SK-N-SH treated with all-trans-retinoic acid at 6 μM for 48 hours (cell line): Measurements from ENCODE around the gene FMN1.

Experiments used
- ATAC-seq: fragments of 200-7000 bp; cut with Tn5 transposase; 3 replicates; pipeline ENCODE4 v1.9.1; 2020; ENCODE audit warnings: mild to moderate bottlenecking, moderate library complexity
- ARNTL ChIP-seq: fragments of 450-650 bp; formaldehyde crosslinking; IDR thresholded peaks from 2 replicates; pipeline ENCODE4 v1.5.0; 2020; ENCODE audit warnings: low read depth, mild to moderate bottlenecking, moderate library complexity, borderline replicate concordance
- BACH2 ChIP-seq: fragments of 250-450 bp; sonication (Bioruptor Pico); IDR thresholded peaks from 2 replicates; pipeline ENCODE4 v1.9.0; 2021; ENCODE audit warnings: mild to moderate bottlenecking, borderline replicate concordance
- CREB5 ChIP-seq: fragments of 250-450 bp; sonication (Bioruptor Pico); IDR thresholded peaks from 2 replicates; pipeline ENCODE4 v1.5.1; 2020; ENCODE audit warnings: low read depth, mild to moderate bottlenecking, moderate library complexity
- CSDC2 ChIP-seq: fragments of 250-450 bp; sonication (Bioruptor Pico); IDR thresholded peaks from 2 replicates; pipeline ENCODE4 v1.5.0; 2020; ENCODE audit warnings: mild to moderate bottlenecking, moderate library complexity
- ESRRG ChIP-seq: fragments of 250-450 bp; sonication (Bioruptor Pico); IDR thresholded peaks from 2 replicates; pipeline ENCODE4 v1.6.1; 2021; ENCODE audit warnings: mild to moderate bottlenecking
- GLIS3 ChIP-seq: fragments of 250-450 bp; sonication (Bioruptor Pico); IDR thresholded peaks from 2 replicates; pipeline ENCODE4 v1.5.0; 2020; ENCODE audit warnings: mild to moderate bottlenecking, moderate library complexity
- ISL1 ChIP-seq: fragments of 250-450 bp; sonication (Bioruptor Pico); IDR thresholded peaks from 2 replicates; pipeline ENCODE4 v2.1.2; 2022; ENCODE audit warnings: mild to moderate bottlenecking, moderate library complexity
- OSR1 ChIP-seq: fragments of 250-450 bp; sonication (Bioruptor Pico); IDR thresholded peaks from 2 replicates; pipeline ENCODE4 v1.8.0; 2022; ENCODE audit warnings: moderate library complexity, mild to moderate bottlenecking, inconsistent platforms
- POU6F1 ChIP-seq: fragments of 250-450 bp; sonication (Bioruptor Pico); IDR thresholded peaks from 2 replicates; pipeline ENCODE4 v1.8.0; 2021; ENCODE audit warnings: low read depth, mild to moderate bottlenecking, moderate library complexity, borderline replicate concordance
- PPARA ChIP-seq: fragments of 250-450 bp; sonication (Bioruptor Pico); IDR thresholded peaks from 2 replicates; pipeline ENCODE4 v1.5.0; 2020; ENCODE audit warnings: mild to moderate bottlenecking, borderline replicate concordance
- RARB ChIP-seq: fragments of 250-450 bp; sonication (Bioruptor Pico); IDR thresholded peaks from 2 replicates; pipeline ENCODE4 v1.8.0; 2021; ENCODE audit warnings: mild to moderate bottlenecking, moderate library complexity
- SNAI2 ChIP-seq: fragments of 250-450 bp; sonication (Bioruptor Pico); IDR thresholded peaks from 2 replicates; pipeline ENCODE4 v1.5.0; 2020; ENCODE audit warnings: mild to moderate bottlenecking, moderate library complexity
- TCF4 ChIP-seq: fragments of 250-450 bp; sonication (Bioruptor Pico); IDR thresholded peaks from 2 replicates; pipeline ENCODE4 v1.8.0; 2021; ENCODE audit warnings: mild to moderate bottlenecking, moderate library complexity, borderline replicate concordance
- TOX ChIP-seq: fragments of 250-450 bp; sonication (Bioruptor Pico); IDR thresholded peaks from 2 replicates; pipeline ENCODE4 v1.8.0; 2021; ENCODE audit warnings: mild to moderate bottlenecking, moderate library complexity, borderline replicate concordance
- TSHZ2 ChIP-seq: fragments of 250-450 bp; sonication (Bioruptor Pico); IDR thresholded peaks from 2 replicates; pipeline ENCODE4 v1.5.0; 2020; ENCODE audit warnings: mild to moderate bottlenecking, moderate library complexity
- ZC3H10 ChIP-seq: fragments of 250-450 bp; sonication (Bioruptor Pico); IDR thresholded peaks from 2 replicates; pipeline ENCODE4 v1.5.1; 2021; ENCODE audit warnings: mild to moderate bottlenecking, moderate library complexity
- ZFP3 ChIP-seq: fragments of 250-450 bp; sonication (Bioruptor Pico); IDR thresholded peaks from 2 replicates; pipeline ENCODE4 v1.5.0; 2020; ENCODE audit warnings: mild to moderate bottlenecking, moderate library complexity
- ZFP30 ChIP-seq: fragments of 450-650 bp; formaldehyde crosslinking; IDR thresholded peaks from 2 replicates; pipeline ENCODE4 v1.5.0; 2022; ENCODE audit warnings: mild to moderate bottlenecking, moderate library complexity
- ZNF565 ChIP-seq: fragments of 450-650 bp; formaldehyde crosslinking; conservative IDR thresholded peaks from 2 replicates; pipeline ENCODE4 v1.5.0; 2020; ENCODE audit warnings: low read depth, mild to moderate bottlenecking, moderate library complexity
- ZNF70 ChIP-seq: fragments of 450-650 bp; formaldehyde crosslinking; IDR thresholded peaks from 2 replicates; pipeline ENCODE4 v1.5.0; 2020; ENCODE audit warnings: mild to moderate bottlenecking, moderate library complexity
- ZNF8 ChIP-seq: fragments of 450-650 bp; formaldehyde crosslinking; IDR thresholded peaks from 2 replicates; pipeline ENCODE4 v1.5.0; 2020; ENCODE audit warnings: mild to moderate bottlenecking, moderate library complexity

Gene FMN1

GRCh38 chr15:33059184-33059583 lies 135.3 kb downstream of the FMN1 start:
- TF ChIP-seq OSR1 (CRISPR knock-in tag) = no peak
- TF ChIP-seq ISL1 = 0 out of 2 replicates have a peak, but pooled peaks have one; percentile 29
- peak; percentile 50 for ATAC-seq

- ATAC-seq = no peak
- TF ChIP-seq GLIS3 (CRISPR knock-in tag) (no peak), POU6F1 (CRISPR knock-in tag) (no peak), ISL1 (no peak), TOX (CRISPR knock-in tag) (no peak), ZFP3 (CRISPR knock-in tag) (no peak), CSDC2 (CRISPR knock-in tag) (no peak), SNAI2 (CRISPR knock-in tag) (no peak), BACH2 (CRISPR knock-in tag) (no peak), RARB (CRISPR knock-in tag) (no peak), ARNTL (CRISPR knock-in tag) (no peak), ZNF8 (CRISPR knock-in tag) (no peak), TSHZ2 (CRISPR knock-in tag) (no peak), ZNF70 (CRISPR knock-in tag) (no peak), ZNF565 (CRISPR knock-in tag) (no peak), OSR1 (CRISPR knock-in tag) (no peak), ZC3H10 (CRISPR knock-in tag) (no peak), PPARA (no peak), ESRRG (CRISPR knock-in tag) (no peak), CREB5 (CRISPR knock-in tag) (no peak)
These were observed 136.7 kb downstream of the FMN1 start for GRCh38 chr15:33057845-33058244.

- peak; percentile 15; the same call in 1 of the 3 replicates for ATAC-seq
- no peak for TF ChIP-seq ZFP30 (CRISPR knock-in tag)
- no peak for TF ChIP-seq BACH2 (CRISPR knock-in tag)
- peak; percentile 62; the same call in 1 of the 2 replicates for TF ChIP-seq TCF4
- TF ChIP-seq ESRRG (CRISPR knock-in tag) = no peak
- no peak for TF ChIP-seq POU6F1 (CRISPR knock-in tag)
- TF ChIP-seq SNAI2 (CRISPR knock-in tag) = no peak
- TF ChIP-seq CSDC2 (CRISPR knock-in tag) = no peak
- peak; percentile 56; the same call in 1 of the 2 replicates for TF ChIP-seq TSHZ2 (CRISPR knock-in tag)
These were observed 138.6 kb downstream of the FMN1 start for GRCh38 chr15:33055962-33056361.
